HL-60 (cell line): Measurements from ENCODE around the gene ALK.

ENCODE experiments used
- GABPA ChIP-seq: IDR thresholded peaks from 2 replicates; pipeline ENCODE4 v1.6.1; 2012; ENCODE audit warnings: low read depth
- POLR2AphosphoS5 ChIP-seq: IDR thresholded peaks from 2 replicates; pipeline ENCODE4 v1.6.1; 2012; ENCODE audit warnings: low read depth
- SPI1 ChIP-seq: IDR thresholded peaks from 2 replicates; pipeline ENCODE4 v1.6.1; 2012; ENCODE audit warnings: low read depth, mild to moderate bottlenecking, borderline replicate concordance
- TF ChIP-seq, protein P1 (sequence below): IDR thresholded peaks from one replicate; pipeline ENCODE4 v1.5.1; 2011; ENCODE audit warnings: low read length, control low read depth, inconsistent platforms; ENCODE audit not compliant: insufficient read depth
- TF ChIP-seq, protein P2 (sequence below): IDR thresholded peaks from 2 replicates; pipeline ENCODE4 v1.6.1; 2012; ENCODE audit warnings: low read depth; ENCODE audit not compliant: insufficient replicate concordance

DNA sequence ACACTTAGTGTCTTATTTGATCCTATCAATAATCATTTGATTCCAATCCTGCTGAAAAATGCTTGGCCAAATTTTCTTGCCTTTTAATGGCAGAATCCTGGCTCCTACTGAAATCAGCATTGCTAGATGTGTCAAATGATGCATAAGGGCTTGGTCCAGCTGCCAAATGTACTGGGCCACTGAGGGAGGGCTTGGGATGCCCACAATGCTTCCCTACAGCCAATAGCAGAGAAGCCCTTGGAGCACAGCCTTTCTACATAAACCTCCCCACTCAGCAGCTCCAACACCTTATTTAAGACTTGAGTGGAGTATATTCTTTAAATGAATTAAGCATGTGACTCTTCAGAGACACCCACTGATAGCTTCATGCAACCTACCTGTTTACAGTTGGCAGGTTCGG is 3.6 kb downstream of the ALK start:
- TF ChIP-seq, protein P1, sequence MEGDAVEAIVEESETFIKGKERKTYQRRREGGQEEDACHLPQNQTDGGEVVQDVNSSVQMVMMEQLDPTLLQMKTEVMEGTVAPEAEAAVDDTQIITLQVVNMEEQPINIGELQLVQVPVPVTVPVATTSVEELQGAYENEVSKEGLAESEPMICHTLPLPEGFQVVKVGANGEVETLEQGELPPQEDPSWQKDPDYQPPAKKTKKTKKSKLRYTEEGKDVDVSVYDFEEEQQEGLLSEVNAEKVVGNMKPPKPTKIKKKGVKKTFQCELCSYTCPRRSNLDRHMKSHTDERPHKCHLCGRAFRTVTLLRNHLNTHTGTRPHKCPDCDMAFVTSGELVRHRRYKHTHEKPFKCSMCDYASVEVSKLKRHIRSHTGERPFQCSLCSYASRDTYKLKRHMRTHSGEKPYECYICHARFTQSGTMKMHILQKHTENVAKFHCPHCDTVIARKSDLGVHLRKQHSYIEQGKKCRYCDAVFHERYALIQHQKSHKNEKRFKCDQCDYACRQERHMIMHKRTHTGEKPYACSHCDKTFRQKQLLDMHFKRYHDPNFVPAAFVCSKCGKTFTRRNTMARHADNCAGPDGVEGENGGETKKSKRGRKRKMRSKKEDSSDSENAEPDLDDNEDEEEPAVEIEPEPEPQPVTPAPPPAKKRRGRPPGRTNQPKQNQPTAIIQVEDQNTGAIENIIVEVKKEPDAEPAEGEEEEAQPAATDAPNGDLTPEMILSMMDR: no peak
- no peak for TF ChIP-seq POLR2AphosphoS5
- TF ChIP-seq, protein P2, sequence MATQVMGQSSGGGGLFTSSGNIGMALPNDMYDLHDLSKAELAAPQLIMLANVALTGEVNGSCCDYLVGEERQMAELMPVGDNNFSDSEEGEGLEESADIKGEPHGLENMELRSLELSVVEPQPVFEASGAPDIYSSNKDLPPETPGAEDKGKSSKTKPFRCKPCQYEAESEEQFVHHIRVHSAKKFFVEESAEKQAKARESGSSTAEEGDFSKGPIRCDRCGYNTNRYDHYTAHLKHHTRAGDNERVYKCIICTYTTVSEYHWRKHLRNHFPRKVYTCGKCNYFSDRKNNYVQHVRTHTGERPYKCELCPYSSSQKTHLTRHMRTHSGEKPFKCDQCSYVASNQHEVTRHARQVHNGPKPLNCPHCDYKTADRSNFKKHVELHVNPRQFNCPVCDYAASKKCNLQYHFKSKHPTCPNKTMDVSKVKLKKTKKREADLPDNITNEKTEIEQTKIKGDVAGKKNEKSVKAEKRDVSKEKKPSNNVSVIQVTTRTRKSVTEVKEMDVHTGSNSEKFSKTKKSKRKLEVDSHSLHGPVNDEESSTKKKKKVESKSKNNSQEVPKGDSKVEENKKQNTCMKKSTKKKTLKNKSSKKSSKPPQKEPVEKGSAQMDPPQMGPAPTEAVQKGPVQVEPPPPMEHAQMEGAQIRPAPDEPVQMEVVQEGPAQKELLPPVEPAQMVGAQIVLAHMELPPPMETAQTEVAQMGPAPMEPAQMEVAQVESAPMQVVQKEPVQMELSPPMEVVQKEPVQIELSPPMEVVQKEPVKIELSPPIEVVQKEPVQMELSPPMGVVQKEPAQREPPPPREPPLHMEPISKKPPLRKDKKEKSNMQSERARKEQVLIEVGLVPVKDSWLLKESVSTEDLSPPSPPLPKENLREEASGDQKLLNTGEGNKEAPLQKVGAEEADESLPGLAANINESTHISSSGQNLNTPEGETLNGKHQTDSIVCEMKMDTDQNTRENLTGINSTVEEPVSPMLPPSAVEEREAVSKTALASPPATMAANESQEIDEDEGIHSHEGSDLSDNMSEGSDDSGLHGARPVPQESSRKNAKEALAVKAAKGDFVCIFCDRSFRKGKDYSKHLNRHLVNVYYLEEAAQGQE: no peak
- no peak for TF ChIP-seq GABPA
- TF ChIP-seq SPI1: no peak
